Prostate gland (tissue), 2 donors: ENCODE measurements around the gene RAD51B. TPM values are rescaled to one million over a fixed set of nuclear protein-coding genes. Genes with fewer than 3 reads are reported as not detected.

Experiments
- DNase-seq: peaks from one replicate; pipeline ENCODE4 v3.0.0-alpha.2; 2019; ENCODE audit warnings: low spot score
- H3K27ac ChIP-seq, 2 donors: fragments of 200-600 bp; sonication (generic); 2 replicates each; pipeline ENCODE4 v1.5.1; 2017 to 2019
- H3K27me3 ChIP-seq: fragments of 200-600 bp; sonication (generic); replicated peaks from 2 replicates; pipeline ENCODE4 v1.5.1; 2019; ENCODE audit not compliant: insufficient read depth
- H3K36me3 ChIP-seq, 2 donors: fragments of 200-600 bp; sonication (generic); 1 replicate in 1 of 2; 2 replicates in 1 of 2; pipeline versions ENCODE4 v1.5.1 to v1.8.1; 2017 to 2019
- H3K4me1 ChIP-seq: fragments of 200-600 bp; sonication (generic); replicated peaks from 2 replicates; pipeline ENCODE4 v1.5.1; 2019
- H3K4me3 ChIP-seq, 2 donors: fragments of 200-600 bp; sonication (generic); 2 replicates each; pipeline ENCODE4 v1.5.1; 2017 to 2019
- H3K9me3 ChIP-seq: fragments of 200-600 bp; sonication (generic); 2 replicates; pipeline ENCODE4 v1.5.1; 2017
- POLR2A ChIP-seq: fragments of 450-650 bp; IDR thresholded peaks from one replicate; pipeline ENCODE4 v1.6.1; 2016; ENCODE audit warnings: antibody characterized with exemption, mild to moderate bottlenecking
- POLR2AphosphoS5 ChIP-seq: sonication (generic); formaldehyde crosslinking; IDR thresholded peaks from one replicate; pipeline ENCODE4 v1.6.1; 2017; ENCODE audit warnings: antibody characterized with exemption
- WGBS: methylation state at CpG from one replicate; pipeline ENCODE4 v1.1.5; 2018; 5-methylcytosine and 5-hydroxymethylcytosine counted together
- intact Hi-C: fragments of 100-400 bp; cut with DNase I; formaldehyde crosslinking; loops from one replicate; pipeline ENCODE4 v1.14.2; 2022
- total RNA-seq, 2 donors: library from RNA; depleted of rRNA; stranded (reverse); fragments of >200 nt; gene quantifications; one replicate each; pipeline ENCODE4 v1.1.0, GENCODE V29; 2016
- TF ChIP-seq, protein P1 (sequence below), 4 experiments: fragments of 200-600 bp in 2 of 4; fragments of 450-650 bp in 2 of 4; sonication (generic) in 2 of 4; IDR thresholded peaks; 1 replicate in 3 of 4; 2 replicates in 1 of 4; pipeline ENCODE4 v1.5.1; 2016 to 2019; ENCODE audit warnings: antibody characterized with exemption in 4 of 4, mild to moderate bottlenecking in 2 of 4, moderate library complexity in 2 of 4

The RAD51B gene
- total RNA-seq, 2 donors from 2014 or later = 14.9 to 35.8 TPM

DNA sequence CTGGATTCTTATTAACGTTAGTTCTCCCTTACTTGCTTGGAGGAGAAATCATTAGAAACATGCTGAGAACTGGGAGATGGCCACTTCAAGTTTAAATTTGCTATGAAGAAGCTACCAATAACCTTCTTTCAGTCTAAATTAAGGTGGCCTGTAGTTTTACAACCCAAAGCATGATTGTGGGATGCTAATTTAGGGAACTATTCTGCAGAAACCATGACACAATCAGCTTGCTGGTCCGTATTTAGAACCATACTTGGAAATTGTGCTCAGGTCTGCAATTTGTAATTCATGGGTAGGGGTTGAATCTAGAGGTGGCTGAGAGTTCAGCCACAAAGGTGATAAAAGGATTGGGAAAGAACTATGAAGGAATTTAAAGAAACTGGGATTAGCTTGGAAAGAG lies 405.7 kb downstream of the RAD51B start:
- intact Hi-C loops = no loop called here
- DNase-seq = no peak
- H3K4me1 ChIP-seq = no peaks in the 10 kb centered on the region
- H3K27me3 ChIP-seq = no peaks in the 10 kb centered on the region
- TF ChIP-seq, protein P1, sequence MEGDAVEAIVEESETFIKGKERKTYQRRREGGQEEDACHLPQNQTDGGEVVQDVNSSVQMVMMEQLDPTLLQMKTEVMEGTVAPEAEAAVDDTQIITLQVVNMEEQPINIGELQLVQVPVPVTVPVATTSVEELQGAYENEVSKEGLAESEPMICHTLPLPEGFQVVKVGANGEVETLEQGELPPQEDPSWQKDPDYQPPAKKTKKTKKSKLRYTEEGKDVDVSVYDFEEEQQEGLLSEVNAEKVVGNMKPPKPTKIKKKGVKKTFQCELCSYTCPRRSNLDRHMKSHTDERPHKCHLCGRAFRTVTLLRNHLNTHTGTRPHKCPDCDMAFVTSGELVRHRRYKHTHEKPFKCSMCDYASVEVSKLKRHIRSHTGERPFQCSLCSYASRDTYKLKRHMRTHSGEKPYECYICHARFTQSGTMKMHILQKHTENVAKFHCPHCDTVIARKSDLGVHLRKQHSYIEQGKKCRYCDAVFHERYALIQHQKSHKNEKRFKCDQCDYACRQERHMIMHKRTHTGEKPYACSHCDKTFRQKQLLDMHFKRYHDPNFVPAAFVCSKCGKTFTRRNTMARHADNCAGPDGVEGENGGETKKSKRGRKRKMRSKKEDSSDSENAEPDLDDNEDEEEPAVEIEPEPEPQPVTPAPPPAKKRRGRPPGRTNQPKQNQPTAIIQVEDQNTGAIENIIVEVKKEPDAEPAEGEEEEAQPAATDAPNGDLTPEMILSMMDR (IDR thresholded peaks at IDR 0.05) = no peak
- TF ChIP-seq POLR2A (no peak), POLR2AphosphoS5 (no peak)
- WGBS = 70% methylated on average over 2 of the region's 2 CpGs
- H3K4me3 ChIP-seq = no peak overlapping the region
- no peaks in the 10 kb centered on the region for H3K9me3 ChIP-seq
- no peaks in the 10 kb centered on the region for H3K36me3 ChIP-seq
- no peak overlapping the region for H3K27ac ChIP-seq

DNA sequence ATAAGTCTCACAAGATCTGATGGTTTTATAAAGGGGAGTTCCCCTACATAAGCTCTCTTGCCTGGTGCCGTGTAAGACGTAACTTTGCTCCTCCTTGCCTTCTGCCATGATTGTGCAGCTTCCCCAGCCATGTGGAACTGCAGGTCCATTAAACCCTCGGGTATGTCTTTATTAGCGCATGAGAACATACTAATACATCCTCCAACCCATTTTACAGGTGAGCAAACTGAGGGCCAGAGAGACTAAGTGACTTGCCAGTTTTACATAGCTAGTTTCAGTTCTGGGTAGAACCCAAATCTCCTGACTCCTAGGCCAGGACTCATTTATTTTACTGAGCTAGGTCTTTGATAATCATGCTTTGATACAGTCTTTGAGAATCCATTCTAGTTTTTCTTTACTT lies 406.9 kb downstream of the RAD51B start:
- Histone ChIP-seq H3K27ac (no peak overlapping the region), H3K4me3 (no peak overlapping the region), H3K27me3 (no peaks in the 10 kb centered on the region), H3K9me3 (no peaks in the 10 kb centered on the region), H3K36me3 (no peaks in the 10 kb centered on the region), H3K4me1 (no peaks in the 10 kb centered on the region)
- intact Hi-C loops = no loop called here
- WGBS = 95% methylated on average over 4 of the region's 4 CpGs
- no peak for DNase-seq
- TF ChIP-seq, protein P1 (IDR thresholded peaks at IDR 0.05) = no peak
- TF ChIP-seq POLR2A (no peak), POLR2AphosphoS5 (no peak)

DNA sequence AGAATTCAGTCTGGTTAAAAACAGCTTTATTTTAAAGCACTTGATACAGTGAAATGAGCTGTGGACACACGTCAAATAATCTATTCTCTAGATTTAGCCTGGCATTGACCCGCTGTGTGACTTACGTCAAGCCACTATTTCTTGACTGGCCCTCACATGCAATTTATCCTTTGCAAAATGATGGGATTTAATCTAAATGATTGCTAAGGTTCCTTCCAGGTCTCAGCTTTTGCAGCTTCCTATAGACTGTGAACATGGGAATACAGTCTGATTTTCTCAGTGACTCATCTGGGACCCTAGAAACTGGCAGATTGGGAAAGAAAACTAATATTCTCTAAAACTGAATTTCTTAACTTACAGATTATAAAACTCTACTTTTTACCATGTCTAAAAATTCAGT lies 409.1 kb downstream of the RAD51B start:
- no peak for DNase-seq
- Histone ChIP-seq H3K36me3 (no peaks in the 10 kb centered on the region), H3K27ac (no peak overlapping the region), H3K27me3 (no peaks in the 10 kb centered on the region), H3K4me1 (no peaks in the 10 kb centered on the region), H3K4me3 (no peak overlapping the region), H3K9me3 (no peaks in the 10 kb centered on the region)
- intact Hi-C loops = no loop called here
- TF ChIP-seq POLR2A (no peak), POLR2AphosphoS5 (no peak)
- TF ChIP-seq, protein P1 (IDR thresholded peaks at IDR 0.05) = no peak
- WGBS = 93% methylated on average over 3 of the region's 3 CpGs

DNA sequence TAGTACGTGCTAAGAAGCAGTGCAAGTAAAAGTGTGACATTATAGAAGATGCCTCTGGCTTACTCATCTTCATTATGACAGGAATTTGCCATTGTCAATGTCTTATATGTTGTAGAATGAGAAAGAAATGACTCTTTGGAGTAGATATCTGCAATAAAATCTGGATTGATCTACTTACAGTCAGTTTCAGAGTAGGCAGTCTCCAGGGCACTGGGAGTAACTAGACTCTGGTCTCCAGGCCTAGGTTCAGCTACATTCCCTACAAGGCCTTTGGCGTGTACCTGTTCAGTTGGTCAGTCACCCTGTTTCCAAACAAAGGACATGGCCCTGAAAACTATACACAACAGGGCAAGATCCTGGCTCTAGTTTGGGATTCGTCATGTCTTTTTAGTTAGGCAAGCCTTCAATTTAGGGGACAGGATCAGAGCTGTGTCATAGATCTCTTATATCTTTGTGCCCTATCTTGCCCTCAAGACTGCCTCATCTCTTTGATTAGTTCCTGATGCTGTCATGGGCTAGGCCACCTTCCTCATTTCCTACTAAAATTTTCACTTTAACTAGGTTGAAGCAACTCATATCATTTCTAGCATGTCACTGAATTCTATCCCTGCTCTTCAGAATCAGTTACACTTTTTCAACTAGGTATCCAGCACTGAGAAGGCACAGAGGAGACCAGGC lies 410.0 kb downstream of the RAD51B start:
- Histone ChIP-seq H3K27me3 (no peaks in the 10 kb centered on the region), H3K4me1 (no peaks in the 10 kb centered on the region), H3K4me3 (no peak overlapping the region), H3K27ac (no peak overlapping the region), H3K9me3 (no peaks in the 10 kb centered on the region), H3K36me3 (no peaks in the 10 kb centered on the region)
- 88% methylated on average over 3 of the region's 3 CpGs for WGBS
- intact Hi-C loops = no loop called here
- TF ChIP-seq POLR2A = no peak
- TF ChIP-seq, protein P1 (IDR thresholded peaks at IDR 0.05) = no peak
- no peak for TF ChIP-seq POLR2AphosphoS5
- DNase-seq = no peak
